ENCODE data around the gene SUSD4. TPM values are rescaled to one million over a fixed set of nuclear protein-coding genes. Genes with fewer than 3 reads are reported as not detected.

SUSD4 gene
- total RNA-seq, 1 donor from 2014 or later: 5.8 TPM

DNA sequence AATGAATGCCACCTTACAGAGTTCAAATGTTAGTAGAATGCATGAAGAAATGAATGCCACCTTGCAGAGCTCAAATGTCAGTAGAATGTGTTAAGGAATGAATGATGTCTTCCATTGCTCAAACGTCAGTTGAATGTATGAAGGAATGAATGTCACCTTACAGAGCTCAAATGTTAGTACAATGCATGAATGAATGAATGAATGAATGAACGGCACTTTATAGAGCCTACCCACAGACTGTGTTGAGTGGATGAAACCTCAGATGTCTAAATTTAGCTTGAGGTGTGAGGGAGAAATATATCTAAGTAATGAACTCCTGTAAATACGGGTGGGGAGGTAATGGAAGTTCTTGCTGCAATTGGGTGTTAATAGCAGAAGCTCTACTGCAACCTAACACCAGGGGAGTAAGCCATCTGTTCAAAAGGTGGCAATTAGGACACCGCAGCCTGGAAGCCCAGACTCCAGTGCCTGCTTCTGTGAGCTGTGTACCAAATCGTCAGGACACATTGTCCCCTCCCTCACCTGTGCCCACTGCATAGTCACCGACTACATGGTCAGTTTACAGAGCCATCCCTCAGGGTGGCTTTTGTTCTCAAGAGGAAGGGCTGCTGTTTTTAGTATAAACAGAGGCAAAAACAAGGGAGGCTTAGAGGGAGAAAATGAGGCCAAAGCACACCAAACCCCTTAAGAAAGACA is 26.7 kb downstream of the SUSD4 start:
- intact Hi-C loops (cut with DNase I): no loop called here
- ATAC-seq (ENCODE audit: poor library complexity): no peak
- DNase-seq: no peak

DNA sequence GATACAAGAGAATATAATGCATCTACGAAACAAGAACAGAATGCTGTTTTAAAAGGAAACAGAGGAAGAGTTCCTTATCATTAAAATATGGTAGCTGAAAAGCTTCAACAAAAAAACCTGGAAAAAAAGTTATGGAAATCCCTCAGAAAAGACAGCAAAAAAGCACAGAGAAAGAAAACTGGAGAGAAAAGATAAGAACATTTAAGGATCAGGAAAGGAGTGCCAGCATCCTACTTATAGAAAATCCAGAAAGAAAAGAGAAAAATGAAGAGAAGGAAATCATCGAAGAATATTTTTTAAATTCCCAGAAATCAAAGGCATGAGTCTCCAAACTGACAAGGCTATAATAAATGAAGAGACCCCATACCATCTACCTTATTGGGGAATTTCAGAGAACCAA is 29.8 kb downstream of the SUSD4 start:
- intact Hi-C loops (cut with DNase I): no loop called here
- DNase-seq: no peak

DNA sequence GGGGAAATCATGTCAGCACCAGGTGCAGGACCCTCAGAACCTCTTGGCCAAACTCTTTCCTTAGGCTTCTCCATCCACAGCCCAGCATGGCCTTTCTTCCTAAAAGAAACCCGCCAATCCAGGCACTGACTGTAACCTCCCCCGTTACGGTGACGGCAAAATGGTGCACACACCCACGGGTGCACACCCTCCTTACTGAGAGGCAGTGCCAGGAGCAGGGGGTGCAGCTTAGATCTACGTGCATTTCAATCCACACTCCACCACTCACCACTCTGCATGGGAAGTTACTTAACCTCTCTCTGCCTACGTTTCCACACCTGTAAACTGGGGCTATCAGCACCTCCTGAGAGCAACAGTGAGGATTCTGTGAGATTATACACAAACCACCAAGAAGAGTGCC is 31.0 kb downstream of the SUSD4 start:
- DNase-seq: no peak
- no peak for ATAC-seq (ENCODE audit: poor library complexity)
- intact Hi-C loops (cut with DNase I): no loop called here

More for the DNA sequence above, 29.8 kb downstream of the SUSD4 start:
- ATAC-seq (ENCODE audit: poor library complexity): no peak

DNA sequence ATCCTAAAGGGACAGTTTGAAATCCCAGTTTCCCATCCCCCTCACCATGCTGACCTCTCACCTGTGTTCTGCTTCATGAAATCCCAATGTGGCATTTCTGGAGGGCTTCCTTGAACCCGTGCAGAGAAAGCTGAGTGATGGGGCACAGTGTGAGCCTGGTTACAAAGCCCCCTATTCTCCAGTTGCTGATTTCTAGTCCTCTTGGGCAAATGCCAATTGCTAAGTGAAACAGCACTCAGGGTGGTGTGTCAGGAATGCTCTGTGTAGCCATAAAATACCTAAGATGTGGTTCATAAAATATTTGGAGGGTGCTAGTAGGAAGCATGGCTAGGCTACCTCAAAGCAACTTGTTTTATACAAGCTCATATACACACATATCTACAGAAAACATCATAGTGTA is 32.0 kb downstream of the SUSD4 start:
- DNase-seq (no peak), ATAC-seq (ENCODE audit: poor library complexity) (no peak)
- intact Hi-C loops (cut with DNase I): no loop called here

DNA sequence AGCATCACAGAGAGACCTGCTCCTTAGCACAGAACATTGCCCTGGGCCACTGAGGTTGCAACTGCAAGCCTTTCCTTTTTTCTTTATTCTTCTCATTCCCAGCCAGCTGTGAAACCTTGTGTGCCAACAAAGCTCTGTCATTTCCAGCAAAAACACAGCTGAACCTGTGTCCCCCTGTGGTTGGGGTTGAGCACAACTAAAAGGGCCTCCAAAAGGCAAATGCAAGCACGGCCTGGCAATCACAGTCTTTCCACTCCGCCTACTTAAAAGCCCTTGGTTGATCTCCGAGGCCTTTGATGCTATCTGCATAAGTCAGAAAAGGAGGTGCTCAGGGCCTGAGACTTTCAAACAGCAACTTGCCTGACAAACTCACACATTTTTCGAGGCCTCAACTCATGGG is 32.7 kb downstream of the SUSD4 start:
- ATAC-seq (ENCODE audit: poor library complexity) (no peak), DNase-seq (no peak)
- intact Hi-C loops (cut with DNase I): no loop called here

DNA sequence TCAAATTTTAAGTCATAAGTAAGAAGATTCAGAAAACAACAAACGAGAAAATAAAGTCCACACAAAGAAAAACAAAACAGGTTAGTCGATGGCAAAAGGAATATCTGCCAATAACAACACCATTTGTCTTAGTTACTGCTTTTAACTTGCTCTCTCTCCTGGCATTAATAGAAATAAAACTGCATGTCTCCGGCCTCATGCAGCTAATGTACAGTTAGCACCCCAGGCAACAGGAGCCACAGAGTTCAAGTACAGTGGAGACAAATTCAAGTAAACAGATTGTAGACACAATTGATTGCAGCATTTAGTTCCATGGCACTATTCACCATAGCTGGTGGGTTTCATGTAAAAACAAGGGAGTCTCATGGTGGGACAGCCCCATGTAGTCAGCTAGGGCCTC is 33.5 kb downstream of the SUSD4 start:
- DNase-seq (no peak), ATAC-seq (ENCODE audit: poor library complexity) (no peak)
- intact Hi-C loops (cut with DNase I): no loop called here

DNA sequence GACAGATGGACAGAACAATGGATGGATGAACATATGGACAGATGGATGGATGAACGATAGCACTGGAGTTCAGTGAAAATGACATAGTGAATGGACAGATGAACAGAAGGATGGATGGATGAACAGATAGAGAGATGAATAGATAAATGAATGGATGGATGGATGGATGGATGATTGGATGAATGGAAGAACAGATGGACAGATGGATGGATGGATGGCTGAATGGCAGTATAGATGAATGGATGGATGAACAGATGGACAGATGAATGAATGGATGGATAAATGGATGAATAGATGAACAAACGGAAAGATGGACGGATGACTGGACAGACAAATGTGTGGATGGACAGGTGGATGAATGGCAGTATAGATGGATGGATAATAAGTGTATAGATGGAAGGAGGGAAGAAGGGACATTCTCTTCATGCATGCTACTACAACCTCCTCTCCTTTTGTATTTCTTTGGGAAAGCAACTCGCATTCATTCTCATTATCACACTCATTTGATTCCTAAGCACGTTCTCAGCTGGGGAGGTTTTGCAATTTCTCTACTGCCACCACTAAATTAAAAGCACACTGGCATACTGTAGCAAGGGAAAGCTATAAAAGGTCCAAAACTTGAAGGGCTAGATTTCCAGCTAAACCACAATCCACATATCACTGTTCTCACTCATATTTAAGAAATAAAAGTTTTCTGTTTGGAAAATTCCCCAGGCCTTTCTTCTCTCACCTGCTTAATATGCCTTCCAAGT is 34.1 kb downstream of the SUSD4 start:
- ATAC-seq (ENCODE audit: poor library complexity): no peak
- intact Hi-C loops (cut with DNase I): no loop called here

DNA sequence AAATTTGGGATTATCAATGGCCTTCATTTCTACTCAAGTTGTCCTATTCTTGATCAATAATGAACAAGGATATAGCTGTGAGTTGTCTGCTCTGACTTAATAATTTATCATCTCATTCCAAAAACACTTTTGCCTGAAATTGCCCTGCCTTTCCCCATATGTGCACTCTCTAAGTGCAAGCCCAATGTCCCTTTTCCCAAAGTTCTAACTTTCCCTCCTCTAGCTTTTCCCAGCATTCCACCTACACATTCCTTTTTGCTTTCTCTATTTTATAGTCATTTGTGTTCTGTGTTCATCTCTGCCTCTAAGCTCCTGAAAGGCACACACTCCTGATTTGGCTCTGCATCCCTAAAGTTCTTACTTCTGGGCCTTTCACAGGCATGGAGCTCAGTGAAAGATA is 34.7 kb downstream of the SUSD4 start:
- DNase-seq (no peak), ATAC-seq (ENCODE audit: poor library complexity) (no peak)
- intact Hi-C loops (cut with DNase I): no loop called here

More for the DNA sequence above, 34.1 kb downstream of the SUSD4 start:
- DNase-seq: no peak

DNA sequence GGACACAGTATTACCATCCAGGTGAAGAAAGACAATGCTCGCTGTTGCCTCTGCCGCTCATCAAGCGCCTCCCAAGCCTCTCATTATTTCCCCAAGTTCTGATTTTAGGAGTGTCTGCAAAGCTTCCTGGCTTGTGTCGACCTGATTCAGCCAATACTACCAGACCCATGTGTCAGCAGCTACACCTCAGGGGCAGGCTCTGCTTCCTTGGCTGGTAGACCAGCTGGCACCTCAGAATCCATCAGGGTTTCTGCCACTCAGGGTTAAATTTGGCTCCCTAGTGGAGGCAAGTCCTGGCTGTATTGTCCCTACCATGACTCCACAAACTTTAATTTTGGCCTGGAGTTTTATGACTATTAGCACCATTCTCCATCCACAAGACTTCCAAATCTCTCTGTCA is 35.4 kb downstream of the SUSD4 start:
- no peak for ATAC-seq (ENCODE audit: poor library complexity)
- intact Hi-C loops (cut with DNase I): no loop called here
- DNase-seq: no peak

DNA sequence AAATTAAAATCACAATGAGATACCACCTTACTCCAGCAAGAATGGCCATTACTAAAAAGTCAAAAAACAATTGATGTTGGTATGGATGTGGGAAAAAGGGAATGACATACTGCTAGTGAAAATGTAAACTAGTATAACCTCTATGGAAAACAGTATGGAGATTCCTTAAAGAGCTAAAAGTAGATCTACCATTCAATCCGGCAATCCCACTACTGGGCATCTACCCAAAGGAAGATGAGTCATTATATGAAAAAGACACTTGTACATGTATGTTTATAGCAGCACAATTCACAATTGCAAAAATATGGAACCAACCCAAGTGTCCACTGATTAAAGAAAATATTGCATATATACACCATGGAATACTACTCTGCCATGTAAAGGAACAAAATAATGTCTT is 37.2 kb downstream of the SUSD4 start:
- intact Hi-C loops (cut with DNase I): no loop called here
- ATAC-seq (ENCODE audit: poor library complexity): no peak
- DNase-seq: no peak

DNA sequence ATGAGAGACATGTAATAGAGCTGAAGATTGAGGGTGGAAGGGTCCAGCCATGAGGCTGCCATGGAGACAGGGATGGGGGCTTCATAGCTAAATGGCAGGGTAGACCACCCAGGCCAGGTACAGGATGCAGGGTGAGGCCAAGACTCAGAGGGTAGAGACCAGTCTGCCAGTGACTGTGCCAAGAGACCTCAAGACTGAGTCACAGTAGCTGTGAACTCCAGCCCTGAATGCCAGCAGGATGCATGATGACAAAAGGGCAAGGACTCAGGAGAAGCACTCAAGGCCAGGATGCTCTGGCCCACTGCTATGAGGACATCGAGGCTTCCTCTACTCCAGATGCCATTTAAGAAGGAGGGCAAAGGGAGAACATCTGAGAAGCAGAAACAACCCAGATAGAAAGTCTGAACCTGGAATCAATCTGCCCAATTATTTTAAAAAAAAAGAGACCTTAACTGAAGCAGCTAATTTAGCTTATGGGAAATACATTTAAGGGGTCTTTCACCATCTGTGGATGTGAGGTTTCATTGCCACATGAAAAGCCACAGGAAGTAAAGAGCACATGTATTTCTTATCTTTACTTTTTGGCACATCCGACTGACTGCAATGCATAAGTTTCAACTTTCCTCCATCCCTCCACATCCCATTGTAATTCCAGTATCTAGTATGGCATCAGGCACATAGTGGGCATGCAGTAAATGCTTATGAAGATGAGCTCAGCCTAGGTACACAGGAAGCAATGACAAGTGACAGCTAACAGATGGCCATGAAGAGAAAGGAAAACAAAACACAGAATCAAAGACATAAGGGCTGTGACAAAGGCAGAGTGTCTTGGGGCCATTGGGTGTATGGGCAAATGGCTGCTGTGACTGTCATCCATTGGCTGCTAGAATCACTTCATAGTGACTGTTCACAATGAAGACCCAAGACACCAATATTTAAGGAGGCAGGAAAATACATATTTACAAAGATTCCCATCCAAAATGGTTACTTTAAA is 40.2 kb downstream of the SUSD4 start:
- no peak for DNase-seq
- intact Hi-C loops (cut with DNase I): no loop called here
- no peak for ATAC-seq (ENCODE audit: poor library complexity)

DNA sequence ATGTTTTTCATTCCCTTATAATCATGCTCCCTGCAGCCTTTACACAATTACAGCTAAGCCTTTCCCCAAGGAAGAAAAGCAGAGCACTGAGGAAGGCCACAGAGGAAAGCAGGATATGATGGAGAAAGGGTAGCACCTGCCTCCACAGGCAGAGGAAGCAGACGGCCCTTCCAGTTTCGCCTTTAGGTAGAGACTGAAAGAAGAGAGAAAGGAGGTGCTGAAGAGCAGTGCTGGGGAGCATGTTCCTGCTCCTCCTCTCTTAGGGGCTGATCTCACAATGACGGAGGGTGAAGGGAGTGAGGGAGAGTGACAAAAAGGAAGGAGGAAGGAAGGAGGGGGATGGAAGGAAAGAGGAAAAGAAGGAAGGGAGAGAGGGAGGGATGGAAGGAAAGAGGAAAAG is 41.1 kb downstream of the SUSD4 start:
- no peak for DNase-seq
- intact Hi-C loops (cut with DNase I): no loop called here
- no peak for ATAC-seq (ENCODE audit: poor library complexity)

DNA sequence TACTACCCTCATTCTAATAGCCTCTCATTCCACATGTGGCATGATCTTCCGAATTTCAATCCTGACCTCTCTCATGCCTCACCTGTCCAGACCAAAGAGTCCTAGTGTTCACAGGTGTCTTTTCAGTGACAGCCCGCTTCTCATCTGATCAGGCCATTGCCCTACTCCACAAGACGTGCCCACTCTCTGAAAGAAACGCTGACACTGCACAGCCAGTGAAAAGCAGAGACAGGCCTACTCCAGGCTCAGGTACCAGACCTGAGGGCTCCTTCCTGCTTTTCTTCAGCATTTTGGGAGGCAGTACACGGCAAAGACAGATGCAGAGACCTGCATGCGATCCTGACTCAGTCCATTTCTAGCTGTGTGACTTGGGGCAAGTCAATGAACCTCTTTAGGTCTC is 43.0 kb downstream of the SUSD4 start:
- intact Hi-C loops (cut with DNase I): no loop called here
- DNase-seq (no peak), ATAC-seq (ENCODE audit: poor library complexity) (no peak)

DNA sequence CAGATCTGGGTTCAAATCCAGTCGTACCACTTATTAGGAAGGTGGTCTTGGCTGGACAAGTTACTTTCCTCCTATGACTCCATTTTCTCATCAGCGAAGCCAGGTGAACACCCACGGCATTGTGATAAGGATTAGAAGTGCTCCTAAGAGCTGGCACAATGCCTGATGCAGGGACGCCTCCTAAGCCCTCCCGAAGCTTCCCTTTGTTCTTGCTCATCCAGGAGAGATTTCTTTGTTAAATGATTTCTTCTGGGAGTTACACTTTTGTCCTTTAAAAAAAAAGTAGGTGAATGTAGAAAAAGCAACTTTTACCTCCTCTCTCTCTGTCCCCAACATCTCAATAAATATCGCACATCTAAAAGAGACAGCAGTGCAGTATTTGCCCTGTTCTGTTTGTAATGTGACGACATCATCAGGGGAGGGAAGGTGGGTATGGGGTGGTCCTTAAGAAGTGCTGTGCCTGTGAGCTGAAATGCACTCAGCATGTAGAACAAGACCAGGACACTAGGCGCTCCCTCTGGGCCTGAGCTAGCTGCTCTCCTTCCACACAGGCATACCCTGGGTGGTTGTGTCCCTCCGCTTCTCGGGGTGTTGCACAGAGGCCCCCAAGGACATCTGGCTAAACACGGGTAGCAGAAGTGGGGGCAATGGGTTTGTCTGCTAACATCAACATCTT is 43.9 kb downstream of the SUSD4 start:
- no peak for ATAC-seq (ENCODE audit: poor library complexity)
- no peak for DNase-seq
- intact Hi-C loops (cut with DNase I): no loop called here

DNA sequence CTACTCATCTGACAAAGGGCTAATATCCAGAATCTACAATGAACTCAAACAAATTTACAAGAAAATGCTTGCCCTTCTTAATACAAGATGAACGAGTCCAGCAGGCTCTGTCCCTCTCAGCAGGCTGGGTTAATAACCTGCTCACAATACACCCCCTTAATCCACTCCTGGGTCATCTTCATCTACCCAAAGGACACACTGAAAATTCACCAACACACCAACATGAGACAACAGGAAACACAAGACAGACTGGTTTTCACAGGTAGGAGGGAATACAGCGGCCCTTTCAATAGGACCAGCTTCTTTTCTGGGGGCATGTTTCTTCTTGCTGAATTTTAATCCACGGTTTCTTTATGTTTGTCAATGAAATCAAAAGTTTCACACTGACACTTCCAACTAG is 44.6 kb downstream of the SUSD4 start:
- intact Hi-C loops (cut with DNase I): no loop called here
- no peak for DNase-seq
- no peak for ATAC-seq (ENCODE audit: poor library complexity)

DNA sequence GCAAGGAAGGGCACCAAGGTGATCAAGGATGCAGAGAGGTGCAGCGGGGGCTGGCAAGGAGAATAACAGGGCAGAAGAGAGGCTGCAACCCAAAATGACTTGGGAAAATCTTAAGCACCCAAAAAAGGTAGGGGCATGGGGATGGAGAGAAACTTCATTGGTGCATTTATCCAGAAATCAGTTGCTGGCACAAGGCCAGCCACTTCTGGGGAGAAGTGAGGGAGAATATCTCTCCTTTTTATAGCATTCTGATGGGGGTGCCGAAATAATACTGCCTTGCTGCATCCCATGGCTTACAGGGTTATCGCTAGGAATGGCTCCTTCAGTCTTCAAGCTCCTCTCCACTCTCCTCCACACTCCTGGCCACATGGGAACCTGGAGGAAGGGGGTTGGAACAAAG is 47.9 kb downstream of the SUSD4 start:
- intact Hi-C loops (cut with DNase I): no loop called here

DNA sequence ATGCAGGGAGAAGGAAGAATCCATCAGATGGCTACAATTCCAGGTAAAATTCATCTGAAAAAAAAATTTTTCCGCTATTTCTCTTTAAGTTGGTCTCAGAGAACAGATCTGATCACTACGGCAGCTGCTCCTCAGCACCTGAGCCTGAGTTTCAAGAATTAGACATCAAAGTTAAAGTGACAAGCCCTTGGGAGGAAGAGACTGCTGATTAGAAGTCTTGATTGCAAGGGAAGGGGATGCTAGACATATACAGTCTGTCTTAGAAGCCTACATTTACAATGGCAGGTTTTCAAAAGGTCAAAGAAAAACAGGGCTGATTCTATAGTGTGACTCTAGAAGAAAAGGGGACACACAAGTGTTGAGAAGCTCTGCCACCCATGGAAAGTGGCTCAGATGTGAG is 48.3 kb downstream of the SUSD4 start:
- DNase-seq (no peak), ATAC-seq (ENCODE audit: poor library complexity) (no peak)
- intact Hi-C loops (cut with DNase I): no loop called here

More for the DNA sequence above, 47.9 kb downstream of the SUSD4 start:
- ATAC-seq (ENCODE audit: poor library complexity) (no peak), DNase-seq (no peak)

DNA sequence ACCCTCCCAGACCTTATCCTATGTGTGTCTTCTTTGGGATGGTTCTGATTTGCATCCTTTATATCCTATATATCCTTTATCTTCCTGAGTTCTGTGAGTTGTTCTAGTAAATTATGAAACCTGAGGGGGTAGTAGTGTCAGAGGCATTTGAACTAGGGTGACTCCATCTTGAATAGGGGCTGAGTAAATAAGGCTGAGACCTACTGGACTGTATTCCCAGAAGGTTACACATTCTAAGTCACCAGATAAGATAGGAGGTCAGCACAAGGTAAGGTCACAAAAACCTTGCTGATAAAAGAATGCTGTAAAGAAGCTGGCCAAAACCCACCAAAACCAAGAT is 50.6 kb downstream of the SUSD4 start:
- intact Hi-C loops (cut with DNase I): no loop called here
- DNase-seq (no peak), ATAC-seq (ENCODE audit: poor library complexity) (no peak)
